Measurements from ENCODE around the gene SELENOO. TPM values are rescaled to one million over a fixed set of nuclear protein-coding genes. Genes with fewer than 3 reads are reported as not detected.

Gene SELENOO
- total RNA-seq, 3 donors from 2014 or later, result 24.3 to 32.3 (median 31.8) TPM

GRCh38 chr22:50226875-50227165, 26.0 kb downstream of the SELENOO start:
- H3K4me1 ChIP-seq, result no peaks in the 10 kb centered on the region
- no peak overlapping the region for H3K4me3 ChIP-seq
- TF ChIP-seq POLR2AphosphoS5 (IDR thresholded peaks at IDR 0.05), result no peak
- TF ChIP-seq CTCF (IDR thresholded peaks at IDR 0.05), result no peak
- TF ChIP-seq POLR2A (IDR thresholded peaks at IDR 0.05), result no peak
- peaks cover 13% of the 10 kb centered on the region for H3K36me3 ChIP-seq
- no peaks in the 10 kb centered on the region for H3K27me3 ChIP-seq
- H3K9me3 ChIP-seq, result no peaks in the 10 kb centered on the region
- no peak overlapping the region for H3K27ac ChIP-seq
- no peak for DNase-seq (ENCODE audit: low spot score in 2 of 2)
- intact Hi-C loops (cut with DNase I; ENCODE audit: low total_unique reads), result no loop called here

GRCh38 chr22:50227579-50228215, 26.9 kb downstream of the SELENOO start:
- DNase-seq (ENCODE audit: low spot score in 2 of 2), result no peak
- Histone ChIP-seq H3K9me3 (no peaks in the 10 kb centered on the region), H3K27me3 (no peaks in the 10 kb centered on the region), H3K4me3 (no peak overlapping the region), H3K36me3 (peaks cover 4% of the 10 kb centered on the region), H3K27ac (no peak overlapping the region), H3K4me1 (no peaks in the 10 kb centered on the region)
- TF ChIP-seq CTCF (IDR thresholded peaks at IDR 0.05), result no peak
- intact Hi-C loops (cut with DNase I; ENCODE audit: low total_unique reads), result no loop called here

DNA sequence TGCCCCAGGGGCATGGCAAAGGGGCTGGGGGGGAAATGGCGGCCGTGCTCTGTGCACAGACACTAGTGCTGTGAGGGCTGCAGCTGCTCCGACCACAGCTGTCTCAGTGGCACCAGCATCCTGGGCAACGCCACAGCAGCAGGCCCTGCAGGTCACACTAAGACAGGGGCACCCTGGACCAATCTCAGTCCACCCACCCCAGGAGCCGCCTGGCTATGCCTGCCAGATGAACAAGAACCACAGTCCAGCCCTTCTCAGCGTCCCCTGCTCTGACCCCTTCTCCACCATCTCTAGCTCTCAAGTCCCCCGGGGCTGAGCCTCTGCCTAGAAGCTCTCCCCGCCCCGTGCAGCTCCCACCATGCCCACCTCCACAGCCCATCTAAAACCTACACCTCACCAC, 27.6 kb downstream of the SELENOO start:
- no peaks in the 10 kb centered on the region for H3K27me3 ChIP-seq
- H3K27ac ChIP-seq, result no peak overlapping the region
- no peak for TF ChIP-seq POLR2AphosphoS5 (IDR thresholded peaks at IDR 0.05)
- no peak for TF ChIP-seq POLR2A (IDR thresholded peaks at IDR 0.05)
- no peak for TF ChIP-seq CTCF (IDR thresholded peaks at IDR 0.05)
- no peaks in the 10 kb centered on the region for H3K4me1 ChIP-seq
- no peaks in the 10 kb centered on the region for H3K9me3 ChIP-seq
- intact Hi-C loops (cut with DNase I; ENCODE audit: low total_unique reads), result no loop called here
- no peak overlapping the region for H3K4me3 ChIP-seq
- peaks cover 4% of the 10 kb centered on the region for H3K36me3 ChIP-seq
- DNase-seq (ENCODE audit: low spot score in 2 of 2), result no peak

DNA sequence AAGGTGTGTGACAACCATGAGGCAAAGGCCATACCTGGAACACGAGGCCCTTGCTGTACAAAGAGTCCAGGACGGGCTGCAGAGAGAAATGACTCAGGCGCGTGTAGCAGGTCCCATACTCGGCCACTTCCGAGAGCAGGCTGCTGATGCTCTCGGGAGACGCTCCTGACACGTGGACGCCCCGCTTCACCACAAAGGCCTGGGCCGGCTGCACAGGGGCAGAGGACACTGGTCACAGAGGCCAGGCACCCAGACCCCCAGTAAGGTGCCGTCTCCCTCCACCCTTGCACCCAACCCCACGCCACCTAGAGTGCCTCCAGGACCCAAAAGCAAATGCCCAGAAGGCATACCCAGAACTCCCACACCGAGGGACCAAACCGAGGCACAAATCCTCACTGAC, 28.6 kb downstream of the SELENOO start:
- Histone ChIP-seq H3K36me3 (no peaks in the 10 kb centered on the region), H3K27ac (no peak overlapping the region), H3K4me3 (no peak overlapping the region), H3K9me3 (no peaks in the 10 kb centered on the region), H3K27me3 (no peaks in the 10 kb centered on the region), H3K4me1 (no peaks in the 10 kb centered on the region)
- no peak for DNase-seq (ENCODE audit: low spot score in 2 of 2)
- intact Hi-C loops (cut with DNase I; ENCODE audit: low total_unique reads), result no loop called here
- no peak for TF ChIP-seq POLR2A (IDR thresholded peaks at IDR 0.05)
- no peak for TF ChIP-seq POLR2AphosphoS5 (IDR thresholded peaks at IDR 0.05)
- TF ChIP-seq CTCF (IDR thresholded peaks at IDR 0.05), result no peak

DNA sequence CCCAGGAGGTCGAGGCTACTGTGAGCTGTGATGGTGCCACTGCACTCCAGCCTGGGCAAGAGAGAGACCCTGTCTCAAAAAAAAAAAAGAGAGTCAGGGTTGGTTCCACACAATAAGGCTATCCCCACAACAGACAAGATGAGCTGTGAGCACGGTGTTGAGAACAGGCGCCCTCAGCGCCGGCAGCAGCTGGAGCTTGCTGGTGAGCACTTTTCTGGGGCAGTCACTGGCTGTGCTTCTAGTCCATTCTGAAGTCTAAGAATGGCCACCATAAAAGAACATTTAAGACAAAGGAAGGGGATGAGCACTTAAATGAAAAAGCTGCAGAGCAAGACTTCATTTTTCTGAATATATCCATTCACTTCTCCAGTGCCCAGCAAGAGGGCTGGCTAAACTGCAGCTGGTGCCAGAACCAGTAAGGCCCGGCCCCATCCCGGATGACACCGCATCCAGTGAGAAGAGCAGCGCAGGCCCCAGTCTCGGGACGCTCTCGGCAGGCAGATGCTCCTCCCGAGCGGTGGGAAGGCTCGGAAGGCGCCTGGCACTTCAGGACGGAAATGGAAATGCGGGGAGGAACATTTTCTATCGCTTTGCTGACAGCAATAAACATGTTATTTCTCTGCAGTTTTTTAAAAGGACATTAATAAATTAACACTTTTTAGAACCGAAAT, 31.8 kb downstream of the SELENOO start:
- Histone ChIP-seq H3K9me3 (no peaks in the 10 kb centered on the region), H3K36me3 (no peaks in the 10 kb centered on the region), H3K27ac (no peak overlapping the region), H3K4me3 (no peak overlapping the region), H3K27me3 (no peaks in the 10 kb centered on the region), H3K4me1 (no peaks in the 10 kb centered on the region)
- DNase-seq (ENCODE audit: low spot score in 2 of 2), result no peak
- TF ChIP-seq POLR2AphosphoS5 (IDR thresholded peaks at IDR 0.05) (no peak), CTCF (IDR thresholded peaks at IDR 0.05) (no peak), POLR2A (IDR thresholded peaks at IDR 0.05) (no peak)
- intact Hi-C loops (cut with DNase I; ENCODE audit: low total_unique reads), result no loop called here

Data from breast epithelium (tissue), 4 donors.